Measurements from ENCODE around the gene USP31. TPM values are rescaled to one million over a fixed set of nuclear protein-coding genes. Genes with fewer than 3 reads are reported as not detected.

The USP31 gene
- total and polyA plus RNA-seq, 2 experiments from 2014 or later, result 5.1 to 7.1 TPM

GRCh38 chr16:23068079-23068736 is 81.0 kb downstream of the USP31 start:
- Histone ChIP-seq H3K4me3 (no peak overlapping the region), H3K36me3 (peaks cover 17% of the 10 kb centered on the region), H3K9me3 (ENCODE audit: low read depth) (no peaks in the 10 kb centered on the region), H3K27ac (no peak overlapping the region), H3K27me3 (no peaks in the 10 kb centered on the region), H3K4me1 (ENCODE audit: low read depth) (no peaks in the 10 kb centered on the region)
- TF ChIP-seq CTCF (IDR thresholded peaks at IDR 0.05; ENCODE audit: low read depth, low read length), result no peak
- no peak for DNase-seq (ENCODE audit: low read depth in 1 of 2, low spot score in 1 of 2)

GRCh38 chr16:23066676-23067075 is 82.6 kb downstream of the USP31 start:
- Histone ChIP-seq H3K9me3 (ENCODE audit: low read depth) (no peaks in the 10 kb centered on the region), H3K27ac (no peak overlapping the region)
- no peak for TF ChIP-seq CTCF (IDR thresholded peaks at IDR 0.05; ENCODE audit: low read depth, low read length)

GRCh38 chr16:23064639-23065038 is 84.6 kb downstream of the USP31 start:
- peak in 1 of 2 donors; percentile 78 for DNase-seq (ENCODE audit: low read depth in 1 of 2, low spot score in 1 of 2)
- TF ChIP-seq CTCF (IDR thresholded peaks at IDR 0.05; ENCODE audit: low read depth, low read length), result no peak
- no peaks in the 10 kb centered on the region for H3K27me3 ChIP-seq
- H3K4me1 ChIP-seq (ENCODE audit: low read depth), result no peaks in the 10 kb centered on the region
- H3K27ac ChIP-seq, result no peak overlapping the region
- H3K4me3 ChIP-seq, result no peak overlapping the region
- peaks cover 5% of the 10 kb centered on the region for H3K36me3 ChIP-seq
- H3K9me3 ChIP-seq (ENCODE audit: low read depth), result no peaks in the 10 kb centered on the region

More at GRCh38 chr16:23066676-23067075, 82.6 kb downstream of the USP31 start:
- Histone ChIP-seq H3K36me3 (peaks cover 7% of the 10 kb centered on the region), H3K4me1 (ENCODE audit: low read depth) (no peaks in the 10 kb centered on the region), H3K4me3 (no peak overlapping the region), H3K27me3 (no peaks in the 10 kb centered on the region)
- no peak for DNase-seq (ENCODE audit: low read depth in 1 of 2, low spot score in 1 of 2)

- no peak overlapping the region for H3K4me3 ChIP-seq
- TF ChIP-seq CTCF (IDR thresholded peaks at IDR 0.05; ENCODE audit: low read depth, low read length), result no peak
- no peaks in the 10 kb centered on the region for H3K4me1 ChIP-seq (ENCODE audit: low read depth)
Measured at GRCh38 chr16:23062524-23062923, 86.7 kb downstream of the USP31 start.

GRCh38 chr16:23061669-23062068 is 87.6 kb downstream of the USP31 start:
- DNase-seq (ENCODE audit: low read depth in 1 of 2, low spot score in 1 of 2), result no peak
- Histone ChIP-seq H3K4me1 (ENCODE audit: low read depth) (no peaks in the 10 kb centered on the region), H3K27me3 (no peaks in the 10 kb centered on the region), H3K9me3 (ENCODE audit: low read depth) (no peaks in the 10 kb centered on the region), H3K27ac (no peak overlapping the region), H3K4me3 (no peak overlapping the region), H3K36me3 (no peaks in the 10 kb centered on the region)
- TF ChIP-seq CTCF (IDR thresholded peaks at IDR 0.05; ENCODE audit: low read depth, low read length), result no peak

More at GRCh38 chr16:23062524-23062923, 86.7 kb downstream of the USP31 start:
- Histone ChIP-seq H3K9me3 (ENCODE audit: low read depth) (no peaks in the 10 kb centered on the region), H3K36me3 (no peaks in the 10 kb centered on the region), H3K27ac (no peak overlapping the region), H3K27me3 (no peaks in the 10 kb centered on the region)
- DNase-seq (ENCODE audit: low read depth in 1 of 2, low spot score in 1 of 2), result no peak

Measured in cardiac muscle cell (in vitro differentiated cells and primary cell).